HEK293 (cell line): ENCODE measurements around the gene RSBN1L.

Source experiments
- CTCF ChIA-PET: fragments of 350-600 bp; formaldehyde crosslinking; extraction: SDS; loops from one replicate; lab custom pipeline; 2021; ENCODE audit warnings: antibody characterized with exemption; lab: Yijun Ruan, JAX
- POLR2A ChIA-PET: fragments of 300-600 bp; formaldehyde crosslinking; extraction: SDS; loops from one replicate; lab custom pipeline; 2020; ENCODE audit warnings: antibody characterized with exemption, inconsistent platforms; lab: Yijun Ruan, JAX
- H3K27ac ChIP-seq: fragments of 200-500 bp; sonication (Bioruptor generic); 2 replicates; pipeline ENCODE4 v1.5.1; 2014; ENCODE audit warnings: low read depth, low read length, control low read depth, inconsistent platforms; ENCODE audit errors: extremely low read depth
- H3K36me3 ChIP-seq, 2 experiments: fragments of 200-500 bp in 1 of 2; sonication (Bioruptor generic) in 1 of 2; 1 replicate in 1 of 2; 2 replicates in 1 of 2; pipeline ENCODE4 v1.5.1; 2014 to 2017; ENCODE audit warnings: inconsistent platforms in 2 of 2, low read length in 2 of 2; ENCODE audit not compliant: control insufficient read depth in 2 of 2, insufficient read depth in 1 of 2
- H3K4me1 ChIP-seq: fragments of 200-500 bp; sonication (Bioruptor generic); 2 replicates; pipeline ENCODE4 v1.5.1; 2014; ENCODE audit warnings: mild to moderate bottlenecking, low read length, inconsistent platforms; ENCODE audit not compliant: control insufficient read depth, insufficient read depth
- H3K4me3 ChIP-seq: 2 replicates; pipeline ENCODE4 v1.5.1; 2011; ENCODE audit warnings: low read depth, mild to moderate bottlenecking, control low read depth, low read length, moderate library complexity
- H3K9me3 ChIP-seq: fragments of 200-500 bp; sonication (Bioruptor generic); 2 replicates; pipeline ENCODE4 v1.5.1; 2014; ENCODE audit warnings: low read depth, low read length, inconsistent platforms; ENCODE audit not compliant: control insufficient read depth, insufficient read depth
- SCRT2 ChIP-seq: fragments of 450-650 bp; formaldehyde crosslinking; IDR thresholded peaks from 2 replicates; pipeline ENCODE4 v1.5.1; 2016; ENCODE audit warnings: missing biosample characterization, missing genetic modification characterization
- ZBTB17 ChIP-seq: fragments of 450-650 bp; formaldehyde crosslinking; IDR thresholded peaks from 2 replicates; pipeline ENCODE4 v1.5.1; 2016; ENCODE audit warnings: missing biosample characterization, missing genetic modification characterization
- ZBTB20 ChIP-seq: fragments of 450-650 bp; formaldehyde crosslinking; IDR thresholded peaks from 2 replicates; pipeline ENCODE4 v1.5.1; 2016; ENCODE audit warnings: missing biosample characterization, missing genetic modification characterization
- ZBTB6 ChIP-seq: fragments of 450-650 bp; formaldehyde crosslinking; IDR thresholded peaks from 2 replicates; pipeline ENCODE4 v1.5.1; 2017; ENCODE audit warnings: missing biosample characterization, missing genetic modification characterization
- ZNF10 ChIP-seq: fragments of 450-650 bp; formaldehyde crosslinking; IDR thresholded peaks from 2 replicates; pipeline ENCODE4 v1.5.1; 2017; ENCODE audit warnings: missing biosample characterization, missing genetic modification characterization
- ZNF132 ChIP-seq: fragments of 450-650 bp; formaldehyde crosslinking; IDR thresholded peaks from 2 replicates; pipeline ENCODE4 v1.5.1; 2017; ENCODE audit warnings: missing biosample characterization, missing genetic modification characterization, borderline replicate concordance
- ZNF211 ChIP-seq: fragments of 450-650 bp; formaldehyde crosslinking; IDR thresholded peaks from 2 replicates; pipeline ENCODE4 v1.5.1; 2016; ENCODE audit warnings: low read depth, missing biosample characterization, missing genetic modification characterization
- ZNF23 ChIP-seq: fragments of 450-650 bp; formaldehyde crosslinking; IDR thresholded peaks from 2 replicates; pipeline ENCODE4 v1.5.1; 2016; ENCODE audit warnings: missing biosample characterization, missing genetic modification characterization, borderline replicate concordance
- ZNF664 ChIP-seq: fragments of 450-650 bp; formaldehyde crosslinking; IDR thresholded peaks from 2 replicates; pipeline ENCODE4 v1.5.1; 2016; ENCODE audit warnings: missing biosample characterization, missing genetic modification characterization
- ZNF747 ChIP-seq: fragments of 450-650 bp; formaldehyde crosslinking; IDR thresholded peaks from 2 replicates; pipeline ENCODE4 v1.5.1; 2016; ENCODE audit warnings: missing biosample characterization, missing genetic modification characterization
- TF ChIP-seq, protein P1 (sequence below): fragments of 450-650 bp; formaldehyde crosslinking; IDR thresholded peaks from 2 replicates; pipeline ENCODE4 v1.5.1; 2016; ENCODE audit warnings: missing biosample characterization, missing genetic modification characterization
- TF ChIP-seq, protein P2 (sequence below): sonication (generic); formaldehyde crosslinking; IDR thresholded peaks from 2 replicates; pipeline ENCODE4 v1.8.1; 2022; ENCODE audit warnings: mild to moderate bottlenecking, moderate library complexity, missing genetic modification reagents
- TF ChIP-seq, protein P3 (sequence below): fragments of 450-650 bp; formaldehyde crosslinking; IDR thresholded peaks from 2 replicates; pipeline ENCODE4 v1.5.1; 2016; ENCODE audit warnings: missing biosample characterization, missing genetic modification characterization
- TF ChIP-seq, protein P4 (sequence below): fragments of 450-650 bp; formaldehyde crosslinking; IDR thresholded peaks from 2 replicates; pipeline ENCODE4 v1.5.1; 2017; ENCODE audit warnings: missing biosample characterization, missing genetic modification characterization

RSBN1L gene

DNA sequence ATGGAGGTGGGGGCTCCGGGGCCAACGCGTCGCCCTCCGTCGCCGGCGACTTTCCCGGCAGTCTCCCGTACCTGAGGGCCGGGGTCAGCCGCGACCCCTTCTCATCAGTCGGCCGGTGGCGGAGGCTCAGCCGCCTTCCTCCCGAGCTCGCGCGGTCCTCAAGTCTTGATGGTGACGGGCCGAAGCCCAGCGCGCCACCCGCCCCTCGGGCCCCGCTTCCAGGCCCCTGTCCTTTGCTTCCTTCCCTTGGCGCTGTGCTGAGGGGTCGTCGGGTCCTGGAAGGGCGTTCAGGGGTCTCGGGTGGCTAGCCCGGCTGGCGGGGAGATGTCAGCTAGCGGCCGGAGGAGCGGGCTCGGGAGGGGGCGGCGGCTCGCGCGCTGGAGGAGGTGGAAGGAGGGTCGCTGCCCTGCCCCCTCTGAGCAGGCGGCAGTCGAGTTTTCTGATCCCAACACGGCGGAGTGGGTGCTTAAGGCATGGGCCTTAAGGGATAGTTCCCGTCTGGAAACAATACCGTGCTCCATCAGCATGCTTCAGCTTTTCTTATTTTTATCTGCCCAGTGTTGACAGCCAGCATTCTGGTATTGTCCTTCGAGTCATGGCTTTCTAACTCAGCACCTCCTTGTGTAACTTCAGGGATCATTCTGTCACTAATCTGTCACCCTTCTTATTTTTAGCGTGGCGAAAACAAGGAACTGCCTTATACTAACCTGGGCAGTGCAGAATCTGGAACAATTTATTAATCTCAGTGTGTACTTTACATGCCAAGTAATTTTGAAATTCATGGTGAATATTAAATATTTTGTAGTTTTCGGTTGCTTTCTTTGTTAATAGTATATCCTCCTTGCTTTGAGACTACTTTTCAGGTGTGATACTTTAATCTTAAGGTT lies 103.1 kb downstream of the RSBN1L start (continued):
- TF ChIP-seq, protein P1, sequence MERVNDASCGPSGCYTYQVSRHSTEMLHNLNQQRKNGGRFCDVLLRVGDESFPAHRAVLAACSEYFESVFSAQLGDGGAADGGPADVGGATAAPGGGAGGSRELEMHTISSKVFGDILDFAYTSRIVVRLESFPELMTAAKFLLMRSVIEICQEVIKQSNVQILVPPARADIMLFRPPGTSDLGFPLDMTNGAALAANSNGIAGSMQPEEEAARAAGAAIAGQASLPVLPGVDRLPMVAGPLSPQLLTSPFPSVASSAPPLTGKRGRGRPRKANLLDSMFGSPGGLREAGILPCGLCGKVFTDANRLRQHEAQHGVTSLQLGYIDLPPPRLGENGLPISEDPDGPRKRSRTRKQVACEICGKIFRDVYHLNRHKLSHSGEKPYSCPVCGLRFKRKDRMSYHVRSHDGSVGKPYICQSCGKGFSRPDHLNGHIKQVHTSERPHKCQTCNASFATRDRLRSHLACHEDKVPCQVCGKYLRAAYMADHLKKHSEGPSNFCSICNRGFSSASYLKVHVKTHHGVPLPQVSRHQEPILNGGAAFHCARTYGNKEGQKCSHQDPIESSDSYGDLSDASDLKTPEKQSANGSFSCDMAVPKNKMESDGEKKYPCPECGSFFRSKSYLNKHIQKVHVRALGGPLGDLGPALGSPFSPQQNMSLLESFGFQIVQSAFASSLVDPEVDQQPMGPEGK, result peak; percentile 37; the same call in 1 of the 2 replicates

- POLR2A ChIA-PET, result interaction anchor here (1.6 kb wide), 1 partner anchor 12 kb away, joined by 5 read pairs; no protein-coding TSS in a partner anchor
- CTCF ChIA-PET, result interaction anchor here (1.3 kb wide), 1 partner anchor 40 kb away, joined by 3 read pairs; no protein-coding TSS in a partner anchor
- Histone ChIP-seq H3K4me3 (peak overlapping the region; percentile 98), H3K27ac (no peak overlapping the region), H3K4me1 (0 out of 2 replicates have a peak, but pooled peaks cover 5% of the 10 kb centered on the region), H3K9me3 (no peaks in the 10 kb centered on the region), H3K36me3 (no peaks in the 10 kb centered on the region; a peak in 1 of 3 replicates)
- TF ChIP-seq ZNF132 (tag by site-specific recombination), result no peak
- TF ChIP-seq ZNF664 (tag by site-specific recombination), result no peak
- TF ChIP-seq, protein P2, sequence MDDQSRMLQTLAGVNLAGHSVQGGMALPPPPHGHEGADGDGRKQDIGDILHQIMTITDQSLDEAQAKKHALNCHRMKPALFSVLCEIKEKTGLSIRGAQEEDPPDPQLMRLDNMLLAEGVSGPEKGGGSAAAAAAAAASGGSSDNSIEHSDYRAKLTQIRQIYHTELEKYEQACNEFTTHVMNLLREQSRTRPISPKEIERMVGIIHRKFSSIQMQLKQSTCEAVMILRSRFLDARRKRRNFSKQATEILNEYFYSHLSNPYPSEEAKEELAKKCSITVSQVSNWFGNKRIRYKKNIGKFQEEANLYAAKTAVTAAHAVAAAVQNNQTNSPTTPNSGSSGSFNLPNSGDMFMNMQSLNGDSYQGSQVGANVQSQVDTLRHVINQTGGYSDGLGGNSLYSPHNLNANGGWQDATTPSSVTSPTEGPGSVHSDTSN (CRISPR knock-in tag), result no peak
- peak; percentile 54; the same call in 1 of the 2 replicates for TF ChIP-seq ZBTB6 (tag by site-specific recombination)
Measured at GRCh38 chr7:77800158-77800557, 103.9 kb downstream of the RSBN1L start.

GRCh38 chr7:77800730-77801129 lies 104.5 kb downstream of the RSBN1L start:
- no peak overlapping the region for H3K4me3 ChIP-seq
- H3K36me3 ChIP-seq, result no peaks in the 10 kb centered on the region; a peak in 1 of 3 replicates
- POLR2A ChIA-PET, result no interaction called here
- 0 out of 2 replicates have a peak, but pooled peaks cover 5% of the 10 kb centered on the region for H3K4me1 ChIP-seq
- TF ChIP-seq, protein P3, sequence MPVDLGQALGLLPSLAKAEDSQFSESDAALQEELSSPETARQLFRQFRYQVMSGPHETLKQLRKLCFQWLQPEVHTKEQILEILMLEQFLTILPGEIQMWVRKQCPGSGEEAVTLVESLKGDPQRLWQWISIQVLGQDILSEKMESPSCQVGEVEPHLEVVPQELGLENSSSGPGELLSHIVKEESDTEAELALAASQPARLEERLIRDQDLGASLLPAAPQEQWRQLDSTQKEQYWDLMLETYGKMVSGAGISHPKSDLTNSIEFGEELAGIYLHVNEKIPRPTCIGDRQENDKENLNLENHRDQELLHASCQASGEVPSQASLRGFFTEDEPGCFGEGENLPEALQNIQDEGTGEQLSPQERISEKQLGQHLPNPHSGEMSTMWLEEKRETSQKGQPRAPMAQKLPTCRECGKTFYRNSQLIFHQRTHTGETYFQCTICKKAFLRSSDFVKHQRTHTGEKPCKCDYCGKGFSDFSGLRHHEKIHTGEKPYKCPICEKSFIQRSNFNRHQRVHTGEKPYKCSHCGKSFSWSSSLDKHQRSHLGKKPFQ (tag by site-specific recombination), result peak; percentile 59
- TF ChIP-seq ZNF10 (tag by site-specific recombination), result no peak
- no peaks in the 10 kb centered on the region for H3K9me3 ChIP-seq
- CTCF ChIA-PET, result no interaction called here
- no peak overlapping the region for H3K27ac ChIP-seq

DNA sequence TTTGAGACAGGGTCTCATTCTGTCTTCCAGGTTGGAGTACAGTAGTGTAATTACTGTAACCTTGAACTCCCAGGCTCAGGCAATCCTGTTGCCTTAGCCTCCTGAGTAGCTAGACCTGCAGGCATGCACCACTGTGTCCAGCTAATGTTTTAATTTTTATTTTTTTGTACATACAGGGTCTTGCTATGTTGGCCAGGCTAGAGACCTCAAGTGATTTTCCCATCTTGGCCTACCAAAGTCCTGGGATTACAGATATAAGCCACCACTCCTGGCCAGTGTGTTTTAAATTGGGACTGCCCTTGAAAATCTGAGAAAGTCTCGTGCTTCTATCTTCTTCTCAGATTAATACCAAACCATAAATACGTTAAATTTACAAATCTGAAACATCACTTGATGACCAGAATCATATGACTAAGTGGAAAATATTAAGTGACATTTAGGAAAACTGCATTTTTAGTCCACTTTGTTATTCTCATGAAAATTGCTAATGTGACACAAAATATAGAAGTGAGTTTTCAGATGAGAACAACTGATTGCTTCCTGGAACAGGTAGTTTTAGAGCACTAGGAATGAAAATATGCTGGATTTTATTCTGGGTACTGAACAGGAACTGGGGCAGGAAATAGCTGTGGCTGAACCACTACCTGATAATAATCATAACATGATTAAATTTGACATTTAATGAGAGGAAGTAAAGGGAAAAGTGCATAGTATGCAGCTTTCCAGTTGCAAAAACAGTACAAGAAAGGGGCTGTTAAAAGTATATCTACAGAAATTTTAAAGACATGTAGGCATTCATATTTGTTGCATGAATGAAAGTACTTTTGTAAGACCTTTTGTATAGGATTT lies 106.5 kb downstream of the RSBN1L start:
- H3K36me3 ChIP-seq, result no peaks in the 10 kb centered on the region
- TF ChIP-seq, protein P3 (tag by site-specific recombination), result no peak
- TF ChIP-seq ZBTB17 (no peak), SCRT2 (tag by site-specific recombination) (no peak), ZNF23 (tag by site-specific recombination) (no peak), ZBTB20 (no peak), ZNF10 (tag by site-specific recombination) (no peak), ZNF211 (tag by site-specific recombination) (no peak), ZNF747 (tag by site-specific recombination) (no peak)
- TF ChIP-seq, protein P4, sequence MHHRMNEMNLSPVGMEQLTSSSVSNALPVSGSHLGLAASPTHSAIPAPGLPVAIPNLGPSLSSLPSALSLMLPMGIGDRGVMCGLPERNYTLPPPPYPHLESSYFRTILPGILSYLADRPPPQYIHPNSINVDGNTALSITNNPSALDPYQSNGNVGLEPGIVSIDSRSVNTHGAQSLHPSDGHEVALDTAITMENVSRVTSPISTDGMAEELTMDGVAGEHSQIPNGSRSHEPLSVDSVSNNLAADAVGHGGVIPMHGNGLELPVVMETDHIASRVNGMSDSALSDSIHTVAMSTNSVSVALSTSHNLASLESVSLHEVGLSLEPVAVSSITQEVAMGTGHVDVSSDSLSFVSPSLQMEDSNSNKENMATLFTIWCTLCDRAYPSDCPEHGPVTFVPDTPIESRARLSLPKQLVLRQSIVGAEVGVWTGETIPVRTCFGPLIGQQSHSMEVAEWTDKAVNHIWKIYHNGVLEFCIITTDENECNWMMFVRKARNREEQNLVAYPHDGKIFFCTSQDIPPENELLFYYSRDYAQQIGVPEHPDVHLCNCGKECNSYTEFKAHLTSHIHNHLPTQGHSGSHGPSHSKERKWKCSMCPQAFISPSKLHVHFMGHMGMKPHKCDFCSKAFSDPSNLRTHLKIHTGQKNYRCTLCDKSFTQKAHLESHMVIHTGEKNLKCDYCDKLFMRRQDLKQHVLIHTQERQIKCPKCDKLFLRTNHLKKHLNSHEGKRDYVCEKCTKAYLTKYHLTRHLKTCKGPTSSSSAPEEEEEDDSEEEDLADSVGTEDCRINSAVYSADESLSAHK (tag by site-specific recombination), result no peak

More for the DNA sequence above, 106.5 kb downstream of the RSBN1L start:
- Histone ChIP-seq H3K27ac (no peak overlapping the region), H3K4me3 (no peak overlapping the region), H3K9me3 (no peaks in the 10 kb centered on the region), H3K4me1 (0 out of 2 replicates have a peak, but pooled peaks cover 5% of the 10 kb centered on the region)
- ChIA-PET CTCF (interaction anchor here (0.7 kb wide), 1 partner anchor 31 kb away, joined by 3 read pairs; no protein-coding TSS in a partner anchor), POLR2A (no interaction called here)
